A549 (cell line): ENCODE results near the gene CTNND2.

Experiments
- CEBPB ChIP-seq, 2 experiments: fragments of >200 bp in 1 of 2; sonication (Bioruptor Twin) in 1 of 2; formaldehyde crosslinking in 1 of 2; IDR thresholded peaks; 2 replicates each; pipeline ENCODE4 v1.6.1; 2012 to 2016
- CHD4 ChIP-seq: fragments of 200-600 bp; sonication (generic); IDR thresholded peaks from 2 replicates; pipeline ENCODE4 v1.6.1; 2016; ENCODE audit warnings: antibody characterized with exemption, mild to moderate bottlenecking, borderline replicate concordance
- CTCF ChIP-seq: fragments of >200 bp; sonication (Bioruptor Twin); formaldehyde crosslinking; IDR thresholded peaks from 3 replicates; pipeline ENCODE4 v1.5.1; 2016
- EP300 ChIP-seq, 2 experiments: fragments of >200 bp; sonication (Bioruptor Twin); formaldehyde crosslinking; IDR thresholded peaks; 2 replicates in 1 of 2; 3 replicates in 1 of 2; pipeline ENCODE4 v1.6.1; 2016 to 2017
- JUN ChIP-seq, 2 experiments: fragments of >200 bp; sonication (Bioruptor Twin); formaldehyde crosslinking; IDR thresholded peaks; 2 replicates in 1 of 2; 3 replicates in 1 of 2; pipeline ENCODE4 v1.6.1; 2016 to 2017
- JUNB ChIP-seq: fragments of >200 bp; sonication (Bioruptor Twin); formaldehyde crosslinking; IDR thresholded peaks from 2 replicates; pipeline ENCODE4 v1.6.1; 2016
- POLR2A ChIP-seq: IDR thresholded peaks from 2 replicates; pipeline ENCODE4 v1.6.1; 2012; ENCODE audit warnings: mild to moderate bottlenecking, low read length
- POLR2AphosphoS2 ChIP-seq: conservative IDR thresholded peaks from 2 replicates; pipeline ENCODE4 v1.6.1; 2012; ENCODE audit warnings: low read length, improper control_type of control experiment, inconsistent platforms
- RAD21 ChIP-seq, 2 experiments: fragments of >200 bp in 1 of 2; sonication (Bioruptor Twin) in 1 of 2; formaldehyde crosslinking in 1 of 2; IDR thresholded peaks in 1 of 2; conservative IDR thresholded peaks in 1 of 2; 2 replicates in 1 of 2; 3 replicates in 1 of 2; pipeline ENCODE4 v1.6.1; 2012 to 2018; ENCODE audit warnings: inconsistent platforms in 1 of 2
- RFX5 ChIP-seq: fragments of 450-650 bp; IDR thresholded peaks from 2 replicates; pipeline ENCODE4 v1.7.1; 2014; ENCODE audit warnings: antibody characterized with exemption, mild to moderate bottlenecking, moderate library complexity

- TF ChIP-seq POLR2A: no peak
- no peak for TF ChIP-seq POLR2AphosphoS2
- no peak for TF ChIP-seq RAD21 (conservative IDR thresholded peaks at IDR 0.05 in 1 of 2, IDR thresholded peaks at IDR 0.05 in 1 of 2)
- no peak for TF ChIP-seq CTCF
- TF ChIP-seq EP300 (IDR thresholded peaks at IDR 0.05): no peak
- no peak for TF ChIP-seq JUNB
- TF ChIP-seq RFX5: no peak
- TF ChIP-seq JUN (IDR thresholded peaks at IDR 0.05): no peak
- no peak for TF ChIP-seq CEBPB (IDR thresholded peaks at IDR 0.05)
- no peak for TF ChIP-seq CHD4
Measured at GRCh38 chr5:11301171-11301570, 603.1 kb downstream of the CTNND2 start.
